NCI-H1930 (cell line): ENCODE measurements around the gene CHD6.

Source experiments
- DNase-seq, 2 experiments: peaks; one replicate each; lab custom pipeline; 2025; lab: John Stamatoyannopoulos, UW

CHD6 gene

DNA sequence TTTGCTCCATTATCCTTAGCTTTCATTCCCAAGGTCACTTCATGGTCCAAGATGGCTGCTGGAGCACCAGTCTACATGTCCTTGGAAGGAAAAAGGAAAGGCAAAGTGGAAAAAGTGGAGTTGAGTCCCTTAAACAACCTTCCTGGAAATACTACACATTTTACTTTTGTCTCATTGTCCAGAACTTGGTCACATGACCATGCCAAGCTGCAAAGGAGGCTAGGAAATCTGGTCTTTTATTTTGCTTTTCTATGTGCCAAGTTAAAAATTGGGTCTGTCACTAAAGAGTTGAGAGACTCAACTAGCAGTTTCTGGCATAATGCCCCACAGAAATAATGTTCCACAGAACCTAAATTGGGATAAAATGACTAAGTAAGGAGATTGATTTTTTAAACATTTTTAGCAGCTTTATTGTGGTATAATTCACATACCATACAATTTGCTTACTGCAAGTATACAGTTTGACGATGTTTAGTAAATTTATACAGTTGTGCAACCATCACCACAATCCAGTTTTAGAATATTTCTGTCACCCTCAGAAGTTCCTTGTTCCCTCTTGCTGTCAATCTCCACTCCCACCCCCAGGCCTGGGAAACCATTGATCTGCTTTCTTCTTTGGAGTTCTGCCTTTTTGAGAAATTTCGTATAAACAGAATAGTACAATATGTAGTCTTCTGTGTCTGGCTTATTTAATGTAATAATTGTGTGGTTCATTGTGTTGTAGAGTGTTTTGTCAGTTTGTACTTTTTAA, 5.6 kb upstream of the CHD6 start:
- no peak for DNase-seq

GRCh38 chr20:41622584-41622983, 4.4 kb upstream of the CHD6 start:
- no peak for DNase-seq

- no peak for DNase-seq
Observed at GRCh38 chr20:41621971-41622370, 3.8 kb upstream of the CHD6 start.

- DNase-seq = no peak
Observed at GRCh38 chr20:41621421-41621820, 3.2 kb upstream of the CHD6 start.

- no peak for DNase-seq
Observed at GRCh38 chr20:41619360-41620100, 1.4 kb upstream of the CHD6 start.

- no peak for DNase-seq
Observed at GRCh38 chr20:41618807-41619311, 682 bp upstream of the CHD6 start.

GRCh38 chr20:41617059-41617901, 897 bp downstream of the CHD6 start:
- DNase-seq = peak in 1 of 2 experiments; percentile 12

GRCh38 chr20:41616228-41616627, 1.9 kb downstream of the CHD6 start:
- DNase-seq = no peak

DNA sequence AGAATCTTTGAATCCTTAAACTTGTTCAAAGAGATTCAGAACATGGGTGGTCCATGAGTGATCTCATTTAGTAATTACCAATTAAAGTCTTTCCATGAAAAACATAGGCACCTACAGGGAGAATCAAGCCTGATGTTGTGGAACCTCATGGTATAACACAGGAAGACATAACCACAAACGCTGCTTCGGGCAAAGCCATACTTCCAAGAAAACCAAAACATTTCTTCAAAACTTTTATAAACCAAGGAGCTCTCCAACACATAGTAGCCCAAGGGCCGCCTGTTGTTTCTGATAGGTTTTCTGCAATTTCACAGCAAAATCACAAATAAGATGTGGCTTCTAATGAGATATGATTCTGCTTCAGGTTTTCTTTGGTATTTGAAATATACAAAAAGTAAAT, 2.5 kb downstream of the CHD6 start:
- DNase-seq = no peak

GRCh38 chr20:41615110-41615509, 3.1 kb downstream of the CHD6 start:
- DNase-seq = no peak

DNA sequence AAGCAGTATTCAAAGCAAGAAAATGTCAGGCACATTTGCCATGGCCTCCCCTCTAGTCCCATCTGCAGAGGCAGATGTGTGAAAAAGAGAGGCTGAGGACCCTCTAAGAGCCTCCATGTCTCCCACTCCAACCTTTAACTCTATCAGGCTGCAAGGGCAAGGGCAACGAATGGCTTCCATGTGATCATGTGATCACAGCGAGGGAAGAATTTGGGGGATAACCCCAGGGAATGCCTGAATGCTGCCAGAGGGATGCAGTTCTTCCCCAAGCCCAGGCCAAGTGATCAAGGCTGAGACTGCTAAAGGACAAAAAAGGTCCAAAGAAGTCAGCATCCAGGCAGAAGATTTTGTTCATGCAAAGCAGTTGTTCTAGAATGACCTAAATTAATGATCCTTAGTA, 4.9 kb downstream of the CHD6 start:
- no peak for DNase-seq

DNA sequence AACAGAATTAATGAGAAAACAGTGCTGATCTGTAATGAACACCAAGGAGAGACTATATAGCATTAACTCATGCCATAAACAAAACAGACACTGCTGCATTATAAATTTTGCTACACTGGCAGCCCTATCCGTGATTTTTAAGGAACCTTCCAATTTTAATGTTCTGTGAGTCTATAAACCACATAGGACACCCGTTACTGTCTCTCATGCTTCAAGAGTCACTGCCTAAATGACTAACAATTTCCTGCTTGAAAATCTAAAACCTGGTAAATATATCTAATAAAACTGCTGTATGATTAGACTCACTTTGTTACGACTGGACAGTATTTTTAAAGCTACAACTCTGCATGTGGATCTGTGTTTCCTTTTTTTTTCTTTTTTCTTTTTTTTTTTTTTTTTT, 8.7 kb downstream of the CHD6 start:
- DNase-seq = no peak

DNA sequence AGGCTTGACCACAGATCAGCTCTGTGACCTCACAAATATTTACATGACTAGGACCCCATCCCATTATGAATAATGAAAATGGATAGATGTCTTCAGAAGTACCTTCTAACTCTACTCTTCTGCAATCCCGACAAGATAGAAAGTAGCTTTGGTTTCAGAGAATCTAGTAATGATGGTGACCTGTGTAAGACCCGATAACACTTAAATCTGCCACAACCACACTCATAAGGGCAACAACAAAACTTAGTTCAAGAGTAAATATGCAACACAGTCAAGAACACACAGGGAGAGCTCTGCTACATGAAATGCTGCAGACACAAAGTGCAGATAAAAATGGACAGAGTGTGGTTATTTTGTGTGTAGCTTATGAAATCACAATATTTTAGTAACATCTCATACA, 9.6 kb downstream of the CHD6 start:
- DNase-seq = no peak

GRCh38 chr20:41607791-41608190, 10.4 kb downstream of the CHD6 start:
- DNase-seq = no peak

GRCh38 chr20:41604002-41604401, 14.2 kb downstream of the CHD6 start:
- no peak for DNase-seq

DNA sequence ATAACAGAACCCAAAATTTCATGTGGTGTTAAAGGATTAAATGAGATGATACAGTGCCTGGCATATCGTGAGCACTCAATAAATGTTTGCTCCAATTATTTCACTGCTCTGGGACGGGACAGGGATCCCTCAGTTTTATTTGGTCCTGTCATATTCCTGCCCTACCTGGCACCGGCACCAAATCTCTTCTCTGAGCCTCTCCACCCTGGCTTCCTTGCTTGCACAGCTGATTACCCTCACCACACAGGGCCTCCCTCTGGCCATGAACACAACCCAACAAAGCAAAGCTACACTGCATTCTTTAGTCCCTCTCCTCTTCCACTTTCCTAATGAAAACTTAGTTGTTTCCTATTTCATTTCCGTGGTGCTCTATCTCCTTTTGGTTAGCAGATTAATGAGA, 16.4 kb downstream of the CHD6 start:
- DNase-seq = no peak

DNA sequence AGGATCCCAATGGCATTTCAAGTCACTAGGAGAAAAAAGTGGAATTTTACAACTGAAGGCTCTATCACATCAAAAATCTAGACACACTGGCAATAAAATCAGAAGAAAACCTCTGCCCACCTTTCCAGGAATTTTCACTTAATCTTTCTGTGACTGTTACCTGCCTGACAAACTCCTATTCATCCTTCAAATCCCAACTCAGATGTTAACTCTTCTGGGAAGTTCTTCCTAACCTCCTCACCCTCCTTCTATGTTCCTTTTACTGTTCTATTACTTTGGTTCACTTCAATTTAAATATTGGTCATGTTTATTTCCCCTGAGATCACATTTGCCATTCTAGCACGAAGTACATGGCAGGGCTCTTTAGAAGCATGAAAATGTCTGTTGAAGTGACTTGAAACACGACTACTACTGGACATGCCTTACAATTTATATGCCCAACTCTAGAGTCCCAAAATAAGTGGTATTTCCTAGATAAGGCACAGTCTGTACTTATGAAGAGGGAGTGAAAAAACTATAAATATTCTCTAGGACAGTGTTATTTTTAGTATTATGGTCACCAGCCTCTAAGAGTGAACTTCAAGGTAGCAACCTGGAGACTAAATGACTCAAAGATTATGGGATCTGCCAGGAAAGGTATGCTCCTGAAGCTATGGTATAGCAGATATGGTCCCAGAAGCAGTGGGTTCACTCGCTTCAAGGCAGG, 17.1 kb downstream of the CHD6 start:
- no peak for DNase-seq

- DNase-seq = no peak
Observed at GRCh38 chr20:41599699-41600104, 18.5 kb downstream of the CHD6 start.

- no peak for DNase-seq
Observed at GRCh38 chr20:41598719-41599118, 19.5 kb downstream of the CHD6 start.

GRCh38 chr20:41594514-41595322, 23.5 kb downstream of the CHD6 start:
- DNase-seq = no peak
